HG03175 (cell line): ENCODE data around the gene SLC36A1.

Experiments used
- ATAC-seq: cut with Tn5 transposase; IDR thresholded peaks from one replicate; pipeline ENCODE4 v1.9.1; 2021; ENCODE audit warnings: mild to moderate bottlenecking, moderate library complexity; ENCODE audit not compliant: unreplicated experiment

Gene SLC36A1

DNA sequence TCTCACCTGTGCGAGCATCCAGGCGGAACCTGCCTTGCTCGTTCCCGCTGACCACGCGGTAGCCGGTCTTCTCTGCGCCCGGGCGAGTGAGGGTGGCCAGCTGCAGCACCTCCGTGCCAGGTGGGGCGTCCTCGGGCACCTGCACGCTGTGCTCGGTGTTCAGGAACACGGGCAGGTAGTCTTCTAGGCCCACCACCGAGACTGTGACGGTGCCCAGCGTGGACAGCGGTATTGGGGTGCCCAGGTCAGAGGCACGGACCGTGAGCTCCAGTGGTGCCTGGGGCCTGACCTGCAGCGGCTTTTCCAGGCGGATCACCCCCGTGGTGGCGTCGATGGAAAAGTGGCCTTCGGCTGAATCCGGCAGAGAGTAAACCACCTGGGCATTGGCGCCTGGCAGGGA is 84.2 kb downstream of the SLC36A1 start:
- no peak for ATAC-seq

- no peak for ATAC-seq
Observed at GRCh38 chr5:151532416-151532815, 85.0 kb downstream of the SLC36A1 start.

DNA sequence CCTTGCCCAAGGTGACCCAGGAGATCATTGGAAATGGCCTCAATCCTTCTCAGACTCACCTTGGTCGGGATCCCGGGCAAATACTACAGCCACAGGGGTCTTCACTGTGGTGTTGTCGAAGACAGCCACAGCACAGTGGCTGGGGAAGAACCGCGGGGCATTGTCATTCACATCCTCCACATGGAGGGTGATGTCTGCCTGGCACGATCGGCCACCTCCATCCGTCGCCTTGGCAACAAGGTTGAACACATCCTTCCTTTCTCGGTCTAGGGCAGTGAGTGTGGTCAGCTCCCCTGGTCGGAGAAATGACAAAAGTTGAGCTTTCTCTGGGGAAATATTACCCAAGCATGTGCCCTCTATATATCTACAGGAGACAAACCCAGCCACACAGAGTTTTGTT is 86.9 kb downstream of the SLC36A1 start:
- no peak for ATAC-seq

GRCh38 chr5:151537044-151537443 is 89.6 kb downstream of the SLC36A1 start:
- no peak for ATAC-seq

- no peak for ATAC-seq
Observed at GRCh38 chr5:151541571-151541970, 94.2 kb downstream of the SLC36A1 start.
